ENCODE results near the gene EEF2.

Gene EEF2

DNA sequence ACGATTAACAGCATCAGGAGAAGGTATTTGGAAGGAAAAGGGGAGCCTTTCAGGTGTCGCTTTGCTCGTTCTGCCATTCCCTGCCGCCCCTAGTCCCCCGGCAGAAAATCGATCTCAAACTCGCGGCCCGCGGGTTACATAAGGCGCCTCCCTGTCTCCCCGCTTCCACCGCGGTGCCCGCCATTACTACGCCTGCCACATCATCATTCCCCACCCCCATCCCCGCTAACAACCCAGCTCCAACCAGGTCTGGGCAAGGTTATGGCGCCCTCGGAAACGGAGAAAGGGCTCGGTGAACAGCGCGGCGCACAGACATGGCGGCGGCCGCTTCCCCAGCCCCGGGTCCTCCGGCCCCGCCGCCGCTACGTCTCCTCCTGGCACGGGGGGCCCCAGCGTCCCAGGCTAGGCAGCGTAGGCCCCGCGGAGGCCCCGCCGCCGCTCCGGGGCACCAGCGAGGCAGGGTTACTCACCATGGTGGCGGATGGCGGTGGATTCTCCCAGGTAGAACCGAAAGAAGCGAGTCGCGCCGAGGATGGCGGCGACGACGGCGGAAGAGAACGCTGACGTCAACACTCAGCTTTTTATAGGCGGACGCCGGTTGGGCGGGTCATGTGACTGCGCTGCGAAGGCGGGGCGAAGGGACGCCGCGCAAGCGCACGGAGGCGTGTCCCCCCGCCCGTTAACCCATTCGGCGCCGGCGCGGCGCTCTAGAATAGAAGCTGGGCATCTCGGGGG, at the start of gene EEF2:
Gene EEF2, minus strand, starts transcription at position 556 of the 735 bp plus-strand sequence. Its CDS starts 83 bp downstream, at position 473.
- Histone ChIP-seq H3K36me3 (replicated peaks) (peaks cover 51% of the 10 kb centered on the region), H3K27me3 (ENCODE audit: low read depth) (no peaks in the 10 kb centered on the region), H3K4me3 (peak within 1 kb of the TSS; percentile 95), H3K9me3 (no peaks in the 10 kb centered on the region), H3K4me1 (peaks cover 27% of the 10 kb centered on the region)
- in situ Hi-C loops (cut with MboI; ENCODE audit: low sequenced_read_pairs), result no loop called here
- peak; percentile 77 to 92 for DNase-seq (ENCODE audit: low spot score in 2 of 2)

DNA sequence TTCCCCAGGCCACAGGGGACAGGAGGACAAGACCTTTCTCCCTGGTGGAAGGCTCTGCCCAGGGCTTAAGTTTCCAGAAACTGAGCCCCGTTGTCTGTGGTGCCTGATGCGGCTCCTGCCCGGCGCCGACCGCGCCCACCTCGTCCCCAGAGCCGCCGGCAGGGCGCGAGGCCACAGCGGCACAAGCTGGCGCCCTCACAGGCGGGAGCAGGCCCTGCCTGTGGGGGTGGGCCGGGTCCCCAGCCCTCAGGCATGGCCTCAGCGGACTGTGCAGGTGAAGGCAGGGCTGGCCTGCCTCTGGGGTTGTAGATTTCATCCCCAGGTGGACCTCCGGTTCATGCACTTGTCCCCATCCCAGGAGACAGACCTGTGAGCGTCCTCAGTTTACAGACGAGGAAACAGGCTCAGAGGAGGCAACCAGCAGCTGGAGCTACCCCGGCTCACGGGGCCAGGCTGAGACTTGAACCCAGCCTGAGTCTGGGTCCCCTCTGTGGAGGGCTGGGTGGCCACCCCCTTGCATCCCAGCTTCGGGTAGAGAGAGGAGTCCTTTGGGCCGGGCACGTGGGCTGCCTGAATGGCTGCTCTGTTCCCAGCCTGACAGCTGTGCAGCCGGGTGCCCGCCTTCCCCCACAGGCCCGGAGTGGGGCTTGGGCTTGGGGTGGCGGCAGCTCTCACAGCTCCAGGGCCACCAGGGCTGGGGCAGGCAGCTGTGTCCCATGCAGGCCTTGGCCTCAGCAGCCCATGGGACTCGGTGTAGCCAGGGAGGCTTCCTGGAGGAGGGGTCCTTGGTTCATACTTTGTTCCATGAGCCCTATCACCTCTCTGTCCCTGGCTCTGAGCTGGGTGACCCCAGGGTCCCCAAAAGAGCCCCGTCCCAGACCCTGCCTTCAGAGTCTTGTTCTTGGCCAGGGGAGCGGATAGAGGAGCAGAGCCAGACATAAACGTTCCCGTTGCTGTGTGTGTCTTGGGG, 49.1 kb upstream of the EEF2 start:
- Histone ChIP-seq H3K9me3 (no peaks in the 10 kb centered on the region), H3K4me1 (no peaks in the 10 kb centered on the region), H3K4me3 (no peak overlapping the region), H3K36me3 (replicated peaks) (peaks cover 17% of the 10 kb centered on the region), H3K27me3 (ENCODE audit: low read depth) (no peaks in the 10 kb centered on the region)
- no peak for DNase-seq (ENCODE audit: low spot score in 2 of 2)
- in situ Hi-C loops (cut with MboI; ENCODE audit: low sequenced_read_pairs), result no loop called here

DNA sequence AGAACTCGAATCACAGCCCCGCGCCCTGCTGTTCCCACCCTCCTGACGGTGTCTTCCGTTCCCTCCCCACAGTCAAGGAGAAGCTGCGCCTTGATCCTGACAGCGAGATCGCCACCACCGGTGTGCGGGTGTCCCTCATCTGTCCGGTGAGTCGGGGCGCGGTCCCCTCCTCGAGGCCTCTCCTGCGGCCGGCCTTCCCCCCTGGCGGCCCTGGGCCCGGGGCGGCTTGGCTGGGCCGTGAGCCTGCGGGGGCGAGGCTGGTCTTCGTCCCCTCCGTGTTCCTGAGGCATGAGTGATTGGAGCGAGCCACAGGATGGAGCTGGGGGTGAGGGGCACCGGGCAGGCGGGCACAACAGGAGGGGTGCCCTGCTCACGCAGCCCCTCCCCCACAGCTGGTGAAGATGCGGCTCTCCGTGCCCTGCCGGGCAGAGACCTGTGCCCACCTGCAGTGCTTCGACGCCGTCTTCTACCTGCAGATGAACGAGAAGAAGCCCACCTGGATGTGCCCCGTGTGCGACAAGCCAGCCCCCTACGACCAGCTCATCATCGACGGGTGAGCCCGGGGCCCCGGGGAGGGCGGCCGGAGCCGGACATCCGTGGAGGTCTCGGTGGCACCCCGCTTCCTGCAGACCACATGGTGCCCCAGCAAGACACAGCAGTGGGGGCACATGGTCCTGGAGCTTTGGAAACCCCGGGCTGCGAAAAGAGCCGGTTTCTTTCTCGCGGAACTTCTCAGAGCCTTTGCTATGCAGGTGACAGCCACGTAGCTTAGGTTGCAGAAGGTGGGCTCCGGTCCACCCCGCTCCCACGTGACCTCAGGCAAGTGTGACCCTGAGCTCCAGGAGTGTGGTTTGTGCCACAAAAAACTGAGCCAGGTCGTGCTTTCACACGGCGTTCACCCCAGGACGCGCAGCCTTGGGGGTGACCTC, 48.0 kb upstream of the EEF2 start:
- Histone ChIP-seq H3K27me3 (ENCODE audit: low read depth) (no peaks in the 10 kb centered on the region), H3K36me3 (replicated peaks) (peaks cover 17% of the 10 kb centered on the region), H3K9me3 (no peaks in the 10 kb centered on the region), H3K4me3 (no peak overlapping the region), H3K4me1 (no peaks in the 10 kb centered on the region)
- in situ Hi-C loops (cut with MboI; ENCODE audit: low sequenced_read_pairs), result no loop called here
- no peak for DNase-seq (ENCODE audit: low spot score in 2 of 2)

DNA sequence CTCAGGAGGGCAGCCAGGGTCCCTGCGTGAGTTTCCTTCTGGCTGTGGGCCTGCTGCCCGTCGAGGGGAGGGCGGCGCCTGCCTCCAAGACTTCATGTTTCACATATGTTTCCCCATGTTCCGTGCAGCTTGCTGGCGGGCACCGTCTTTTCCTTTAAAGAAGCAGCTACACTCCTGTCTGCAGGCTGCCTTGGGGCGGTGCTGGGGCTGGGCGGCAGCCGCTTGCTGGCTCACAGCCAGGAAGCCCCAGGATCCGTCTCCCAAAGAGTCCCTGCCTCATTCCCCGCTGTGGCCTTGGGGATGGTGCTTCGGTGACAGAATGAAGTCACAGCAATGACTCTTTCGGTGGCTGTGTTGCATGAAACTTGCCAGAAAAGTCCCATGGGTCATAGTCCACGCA, 47.2 kb upstream of the EEF2 start:
- Histone ChIP-seq H3K36me3 (replicated peaks) (peaks cover 14% of the 10 kb centered on the region), H3K4me3 (no peak overlapping the region), H3K27me3 (ENCODE audit: low read depth) (no peaks in the 10 kb centered on the region), H3K9me3 (no peaks in the 10 kb centered on the region), H3K4me1 (no peaks in the 10 kb centered on the region)
- DNase-seq (ENCODE audit: low spot score in 2 of 2), result no peak
- in situ Hi-C loops (cut with MboI; ENCODE audit: low sequenced_read_pairs), result no loop called here

DNA sequence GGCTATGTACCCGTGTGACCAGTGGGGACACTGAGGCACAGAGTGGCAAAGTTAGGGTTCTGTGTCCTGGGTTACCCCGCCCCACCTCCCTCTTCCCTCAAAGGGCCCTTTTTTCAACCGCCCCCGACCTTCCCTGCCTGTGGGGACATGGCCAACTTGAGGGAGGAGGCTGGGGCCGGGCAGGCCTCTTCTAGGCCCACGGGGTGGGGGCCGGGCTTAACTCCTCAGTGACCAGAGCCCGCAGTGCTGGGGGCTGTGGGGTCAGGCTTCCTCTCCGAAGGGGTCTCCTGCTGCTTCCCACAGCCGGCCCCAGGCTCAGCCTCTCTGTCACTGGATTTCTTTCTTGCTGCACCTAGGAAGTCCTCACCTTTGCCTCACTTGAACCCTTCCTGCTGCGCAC, 46.2 kb upstream of the EEF2 start:
- Histone ChIP-seq H3K4me1 (no peaks in the 10 kb centered on the region), H3K9me3 (no peaks in the 10 kb centered on the region), H3K27me3 (ENCODE audit: low read depth) (no peaks in the 10 kb centered on the region), H3K36me3 (replicated peaks) (peaks cover 10% of the 10 kb centered on the region), H3K4me3 (no peak overlapping the region)
- in situ Hi-C loops (cut with MboI; ENCODE audit: low sequenced_read_pairs), result no loop called here
- no peak for DNase-seq (ENCODE audit: low spot score in 2 of 2)

DNA sequence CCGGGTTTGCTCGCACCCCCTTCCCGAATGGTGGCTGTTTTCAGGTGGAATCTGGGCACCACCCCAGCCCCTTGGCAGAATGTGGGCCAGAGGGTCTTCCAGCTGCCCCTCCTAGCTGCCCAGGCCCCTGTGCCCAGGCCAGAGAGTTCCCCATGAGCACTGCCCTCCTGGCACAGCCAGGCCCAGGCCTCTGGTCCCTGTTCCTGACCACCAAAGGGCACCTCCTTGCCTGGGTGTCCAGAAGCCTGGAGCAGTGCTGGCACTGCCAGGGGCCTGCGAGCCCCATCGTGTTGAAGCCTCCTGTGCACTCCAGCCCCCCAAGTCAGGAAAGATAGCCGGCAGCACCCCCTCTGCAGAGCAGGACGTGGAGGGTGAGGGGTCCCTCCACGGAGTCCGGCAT, 45.7 kb upstream of the EEF2 start:
- Histone ChIP-seq H3K4me3 (no peak overlapping the region), H3K9me3 (no peaks in the 10 kb centered on the region), H3K27me3 (ENCODE audit: low read depth) (no peaks in the 10 kb centered on the region), H3K36me3 (replicated peaks) (peaks cover 10% of the 10 kb centered on the region), H3K4me1 (no peaks in the 10 kb centered on the region)
- in situ Hi-C loops (cut with MboI; ENCODE audit: low sequenced_read_pairs), result no loop called here
- no peak for DNase-seq (ENCODE audit: low spot score in 2 of 2)

DNA sequence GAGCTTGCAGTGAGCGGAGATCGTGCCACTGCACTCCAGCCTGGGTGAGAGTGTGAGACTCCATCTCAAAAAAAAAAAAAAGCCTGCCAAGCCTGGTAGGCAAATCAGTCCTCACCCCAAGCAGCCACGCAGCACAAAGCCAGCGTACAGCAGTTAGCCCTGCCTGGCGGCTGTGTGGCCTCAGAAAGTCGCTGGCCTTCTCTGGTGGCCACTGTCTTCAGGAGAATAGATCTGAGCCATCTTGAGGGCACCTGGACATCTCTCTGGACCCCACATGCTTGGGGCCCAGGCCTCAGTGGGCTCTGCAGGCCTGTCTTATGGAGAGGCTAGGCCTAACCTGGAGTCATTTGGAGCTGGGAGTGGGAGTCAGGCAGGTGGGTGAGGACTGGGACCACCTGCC, 45.3 kb upstream of the EEF2 start:
- H3K4me3 ChIP-seq, result no peak overlapping the region
- DNase-seq (ENCODE audit: low spot score in 2 of 2), result no peak
- H3K36me3 ChIP-seq (replicated peaks), result peaks cover 10% of the 10 kb centered on the region
- no peaks in the 10 kb centered on the region for H3K27me3 ChIP-seq (ENCODE audit: low read depth)
- H3K4me1 ChIP-seq, result no peaks in the 10 kb centered on the region
- in situ Hi-C loops (cut with MboI; ENCODE audit: low sequenced_read_pairs), result no loop called here
- H3K9me3 ChIP-seq, result no peaks in the 10 kb centered on the region

DNA sequence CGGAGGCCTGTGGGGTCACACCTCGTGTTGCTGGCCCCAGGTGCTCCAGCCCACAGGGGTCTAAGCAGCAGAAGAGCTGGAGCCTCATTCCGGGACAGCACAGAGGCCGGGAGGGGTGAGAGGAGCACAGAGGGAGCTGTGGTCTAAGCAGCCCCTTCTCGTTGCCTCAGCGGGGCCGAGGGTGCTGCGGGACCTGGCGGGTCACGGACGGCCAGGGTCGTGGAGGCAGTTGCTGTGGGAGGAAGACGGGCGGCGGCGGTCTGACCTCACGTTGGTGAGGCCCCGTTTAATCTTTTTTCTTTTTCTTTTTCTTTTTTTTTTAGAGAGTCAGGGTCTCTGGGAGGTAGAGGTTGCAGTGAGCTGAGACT, 44.0 kb upstream of the EEF2 start:
- no peaks in the 10 kb centered on the region for H3K9me3 ChIP-seq
- peaks cover 8% of the 10 kb centered on the region for H3K36me3 ChIP-seq (replicated peaks)
- DNase-seq (ENCODE audit: low spot score in 2 of 2), result no peak
- H3K4me1 ChIP-seq, result no peaks in the 10 kb centered on the region
- in situ Hi-C loops (cut with MboI; ENCODE audit: low sequenced_read_pairs), result no loop called here
- H3K27me3 ChIP-seq (ENCODE audit: low read depth), result no peaks in the 10 kb centered on the region
- no peak overlapping the region for H3K4me3 ChIP-seq

DNA sequence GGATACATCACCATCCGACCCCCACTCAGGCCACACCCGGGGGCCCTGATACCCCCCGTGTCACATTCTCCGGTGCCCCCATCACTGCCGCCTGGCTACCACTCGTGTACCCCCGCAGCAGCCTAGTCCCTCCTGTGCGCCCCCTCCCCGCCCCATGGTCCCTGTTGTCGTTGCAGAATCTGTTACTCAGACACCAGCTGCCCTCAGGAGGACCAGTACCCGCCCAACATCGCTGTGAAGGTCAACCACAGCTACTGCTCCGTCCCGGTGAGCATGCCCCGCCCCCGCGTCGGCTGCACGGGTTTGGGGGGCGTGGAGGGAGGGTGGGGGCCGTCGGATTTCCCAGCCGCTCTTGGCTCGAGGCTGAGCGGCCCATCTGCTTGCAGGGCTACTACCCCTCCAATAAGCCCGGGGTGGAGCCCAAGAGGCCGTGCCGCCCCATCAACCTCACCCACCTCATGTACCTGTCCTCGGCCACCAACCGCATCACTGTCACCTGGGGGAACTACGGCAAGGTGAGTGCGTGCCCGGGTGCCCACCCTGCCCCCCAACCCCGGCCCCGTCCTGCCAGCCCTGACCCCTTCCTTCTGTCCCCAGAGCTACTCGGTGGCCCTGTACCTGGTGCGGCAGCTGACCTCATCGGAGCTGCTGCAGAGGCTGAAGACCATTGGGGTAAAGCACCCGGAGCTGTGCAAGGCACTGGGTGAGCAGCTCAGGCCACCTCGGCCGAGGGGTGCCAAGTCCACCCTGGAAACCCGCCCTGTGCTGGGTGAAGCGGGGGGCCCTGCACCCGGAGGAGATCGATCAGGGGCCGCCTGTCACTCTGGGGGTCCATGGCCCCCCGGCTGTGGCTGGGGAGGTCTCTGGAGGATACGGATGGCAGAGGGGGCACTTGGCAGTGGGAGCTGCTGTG, 43.3 kb upstream of the EEF2 start:
- H3K36me3 ChIP-seq (replicated peaks), result peaks cover 12% of the 10 kb centered on the region
- no peak for DNase-seq (ENCODE audit: low spot score in 2 of 2)
- H3K4me3 ChIP-seq, result no peak overlapping the region
- in situ Hi-C loops (cut with MboI; ENCODE audit: low sequenced_read_pairs), result no loop called here
- H3K27me3 ChIP-seq (ENCODE audit: low read depth), result no peaks in the 10 kb centered on the region
- no peaks in the 10 kb centered on the region for H3K4me1 ChIP-seq
- no peaks in the 10 kb centered on the region for H3K9me3 ChIP-seq

DNA sequence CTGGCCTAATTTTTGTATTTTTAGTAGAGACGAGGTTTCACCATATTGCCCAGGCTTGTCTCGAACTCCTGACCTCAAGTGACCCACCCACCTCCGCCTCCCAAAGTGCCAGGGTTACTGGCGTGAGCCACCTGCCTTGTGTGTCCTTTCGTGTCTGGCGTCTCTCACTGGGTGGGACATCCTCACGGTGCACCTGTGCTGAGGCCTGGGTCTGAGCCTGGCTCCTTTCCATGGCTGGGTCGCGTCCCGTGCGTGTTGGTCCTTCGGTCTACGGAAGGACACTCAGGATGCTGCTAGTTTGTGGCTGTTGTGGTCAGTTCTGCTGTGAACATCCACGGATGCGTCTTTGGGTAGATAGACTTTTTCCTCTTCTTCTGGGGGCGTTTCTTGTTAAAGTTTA, 41.9 kb upstream of the EEF2 start:
- Histone ChIP-seq H3K36me3 (replicated peaks) (peaks cover 8% of the 10 kb centered on the region), H3K27me3 (ENCODE audit: low read depth) (no peaks in the 10 kb centered on the region), H3K4me1 (no peaks in the 10 kb centered on the region), H3K9me3 (no peaks in the 10 kb centered on the region), H3K4me3 (no peak overlapping the region)
- DNase-seq (ENCODE audit: low spot score in 2 of 2), result no peak
- in situ Hi-C loops (cut with MboI; ENCODE audit: low sequenced_read_pairs), result no loop called here

DNA sequence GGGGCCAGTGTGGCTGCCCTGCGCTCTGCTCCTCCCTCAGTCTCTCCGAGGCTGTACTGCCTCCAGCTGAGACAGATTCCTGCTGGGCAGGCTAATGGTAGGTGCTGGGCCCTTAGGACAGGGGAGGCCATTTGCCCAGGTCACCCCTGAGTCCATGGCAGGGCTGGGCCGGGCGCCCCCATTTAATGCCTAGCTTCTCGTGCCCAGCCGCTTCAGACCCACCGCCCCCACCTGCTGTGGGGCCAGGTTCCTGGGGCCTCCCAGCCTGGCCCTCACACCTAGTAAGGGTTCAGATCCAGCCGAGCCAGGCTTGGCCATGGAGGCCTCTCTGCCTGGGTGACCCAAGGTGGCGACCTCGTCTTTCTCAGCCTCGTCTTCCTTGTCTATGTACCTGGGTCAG, 40.1 kb upstream of the EEF2 start:
- Histone ChIP-seq H3K4me1 (no peaks in the 10 kb centered on the region), H3K36me3 (replicated peaks) (peaks cover 8% of the 10 kb centered on the region), H3K9me3 (no peaks in the 10 kb centered on the region), H3K4me3 (no peak overlapping the region), H3K27me3 (ENCODE audit: low read depth) (no peaks in the 10 kb centered on the region)
- in situ Hi-C loops (cut with MboI; ENCODE audit: low sequenced_read_pairs), result no loop called here
- no peak for DNase-seq (ENCODE audit: low spot score in 2 of 2)

DNA sequence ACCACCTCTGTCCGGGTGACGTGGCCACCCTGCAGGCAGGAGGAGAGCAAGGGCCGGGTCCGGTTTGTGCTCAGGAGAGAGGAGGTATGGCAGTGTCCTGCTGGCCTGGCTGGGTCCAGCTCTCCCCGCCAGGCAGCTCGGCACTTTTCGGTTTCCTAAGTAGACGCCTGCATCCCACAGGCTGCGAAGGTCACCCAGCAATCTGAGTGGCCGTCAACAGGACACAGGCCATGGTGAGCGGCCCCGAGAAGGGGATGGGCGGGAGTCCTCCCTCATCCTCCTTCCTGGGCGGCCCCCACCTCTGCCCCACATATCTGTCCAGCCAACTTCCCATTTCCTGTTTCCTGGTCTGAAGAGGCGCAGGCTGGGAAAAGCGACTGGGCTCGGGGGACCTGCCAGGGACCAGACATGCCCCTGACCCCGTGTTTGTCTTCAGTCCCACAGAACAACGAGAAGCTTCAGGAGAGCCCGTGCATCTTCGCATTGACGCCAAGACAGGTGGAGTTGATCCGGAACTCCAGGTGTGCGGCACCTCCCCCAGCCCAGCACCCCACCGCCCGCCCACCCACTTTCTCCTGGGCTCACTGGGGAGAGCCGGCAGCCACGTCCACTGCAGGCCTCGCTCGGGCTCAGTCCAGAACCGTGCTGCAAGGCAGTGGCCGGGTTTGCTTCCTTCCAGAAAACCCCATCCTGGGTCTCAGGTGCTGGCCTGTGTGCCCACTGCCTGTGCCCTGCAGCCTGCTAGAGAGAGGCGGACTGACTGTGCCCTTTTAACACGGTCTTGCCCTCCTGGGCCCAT, 38.5 kb upstream of the EEF2 start:
- Histone ChIP-seq H3K4me1 (no peaks in the 10 kb centered on the region), H3K27me3 (ENCODE audit: low read depth) (no peaks in the 10 kb centered on the region), H3K36me3 (replicated peaks) (peaks cover 8% of the 10 kb centered on the region), H3K9me3 (no peaks in the 10 kb centered on the region), H3K4me3 (no peak overlapping the region)
- in situ Hi-C loops (cut with MboI; ENCODE audit: low sequenced_read_pairs), result no loop called here
- no peak for DNase-seq (ENCODE audit: low spot score in 2 of 2)
